HepG2 (cell line): ENCODE results near the gene PBOV1.

ENCODE experiments used
- CTCF ChIP-seq: sonication (generic); formaldehyde crosslinking; IDR thresholded peaks from 2 replicates; pipeline ENCODE4 v1.5.0; 2020; ENCODE audit warnings: mild to moderate bottlenecking, missing genetic modification reagents, moderate library complexity
- KMT2B ChIP-seq: IDR thresholded peaks from 2 replicates; pipeline ENCODE4 v1.6.1; 2016; ENCODE audit warnings: missing genetic modification reagents, missing compliant biosample characterization
- POLR2A ChIP-seq, 2 experiments: IDR thresholded peaks; 2 replicates each; pipeline ENCODE4 v1.6.1; 2011; ENCODE audit warnings: low read depth in 2 of 2, low read length in 2 of 2, mild to moderate bottlenecking in 1 of 2, moderate library complexity in 1 of 2; ENCODE audit not compliant: insufficient read depth in 1 of 2
- RAD21 ChIP-seq: fragments of 450-650 bp; formaldehyde crosslinking; IDR thresholded peaks from 2 replicates; pipeline ENCODE4 v1.5.0; 2020; ENCODE audit warnings: mild to moderate bottlenecking
- SMAD3 ChIP-seq: sonication (generic); formaldehyde crosslinking; IDR thresholded peaks from 2 replicates; pipeline ENCODE4 v1.4.0; 2020; ENCODE audit warnings: missing genetic modification reagents
- TSC22D2 ChIP-seq: sonication (generic); formaldehyde crosslinking; IDR thresholded peaks from 2 replicates; pipeline ENCODE4 v1.5.1; 2020; ENCODE audit warnings: missing genetic modification reagents, mild to moderate bottlenecking, borderline replicate concordance

DNA sequence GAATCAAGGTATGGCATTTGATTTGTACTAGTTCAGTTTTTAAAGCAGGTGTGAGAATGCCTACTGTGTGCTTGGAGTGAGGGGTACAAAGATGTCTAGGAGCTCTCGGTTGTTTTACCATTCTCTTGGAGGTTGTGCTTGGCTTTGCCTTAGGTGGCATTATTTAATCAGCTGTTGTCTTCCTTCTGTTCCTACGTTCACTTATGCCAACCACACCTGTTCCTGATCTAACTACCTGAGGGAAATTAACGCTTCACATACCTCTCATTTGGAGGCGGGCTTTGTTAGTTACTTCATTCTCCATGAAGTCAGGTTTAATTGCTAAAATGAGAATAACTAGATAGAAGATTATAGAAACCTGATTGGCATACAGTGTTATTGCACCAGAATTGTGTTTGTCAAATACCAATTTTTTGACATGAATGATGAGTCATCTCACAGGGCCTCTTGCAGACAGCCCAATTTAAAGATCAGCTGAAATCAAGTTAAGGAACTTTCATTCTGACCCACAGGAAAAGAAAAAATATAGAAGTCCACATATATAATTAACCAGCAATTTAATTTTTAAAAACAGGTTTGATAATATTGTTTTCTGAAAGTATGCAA lies 24.8 kb upstream of the PBOV1 start:
- no peak for TF ChIP-seq POLR2A (IDR thresholded peaks at IDR 0.05; ENCODE audit: insufficient read depth in 1 of 2, low read depth in 2 of 2, low read length in 2 of 2)
- no peak for TF ChIP-seq KMT2B (CRISPR knock-in tag)
- no peak for TF ChIP-seq TSC22D2
- no peak for TF ChIP-seq CTCF
- TF ChIP-seq RAD21 (CRISPR knock-in tag): no peak
- TF ChIP-seq SMAD3: no peak
